CD4-positive, alpha-beta T cell treated with Interleukin-17A for 1 hour (primary cell): Measurements from ENCODE around the gene TLX2.

Experiments
- DNase-seq: peaks from one replicate; pipeline ENCODE4 v3.0.0-alpha.2; 2020

TLX2 gene

GRCh38 chr2:74513605-74514367 is 464 bp upstream of the TLX2 start:
- peak; percentile 40 for DNase-seq

- DNase-seq: no peak
These were observed 1.2 kb downstream of the TLX2 start for GRCh38 chr2:74515271-74515980.

- peak; percentile 83 for DNase-seq
These were observed 1.9 kb downstream of the TLX2 start for GRCh38 chr2:74515981-74516633.

GRCh38 chr2:74516650-74517049 is 2.4 kb downstream of the TLX2 start:
- DNase-seq: no peak

- DNase-seq: no peak
These were observed 8.3 kb downstream of the TLX2 start for GRCh38 chr2:74522516-74522915.

- DNase-seq: no peak
These were observed 9.8 kb downstream of the TLX2 start for GRCh38 chr2:74524005-74524404.

GRCh38 chr2:74524955-74525716 is 10.9 kb downstream of the TLX2 start:
- no peak for DNase-seq

GRCh38 chr2:74525717-74526648 is 11.7 kb downstream of the TLX2 start, which contains the start of gene DQX1:
Gene DQX1, minus strand, starts transcription at chr2:74526231. Its CDS starts 502 bp downstream, at chr2:74525729.
- DNase-seq: peak; percentile 55

- no peak for DNase-seq
These were observed 12.5 kb downstream of the TLX2 start for GRCh38 chr2:74526649-74527230.

- no peak for DNase-seq
These were observed 13.5 kb downstream of the TLX2 start for GRCh38 chr2:74527741-74528140.

GRCh38 chr2:74528600-74529356 is 14.5 kb downstream of the TLX2 start:
- DNase-seq: peak; percentile 38

- peak; percentile 91 for DNase-seq
These were observed 15.3 kb downstream of the TLX2 start, which contains the start of the genes AUP1 and HTRA2 for GRCh38 chr2:74529357-74530238. Gene AUP1, minus strand, starts transcription at chr2:74529706. Its CDS starts 77 bp downstream, at chr2:74529629. Gene HTRA2, plus strand, starts transcription at chr2:74529933. Its CDS starts 74 bp downstream, at chr2:74530007.

- DNase-seq: peak; percentile 74
These were observed 16.3 kb downstream of the TLX2 start for GRCh38 chr2:74530239-74531187.

GRCh38 chr2:74531666-74532065 is 17.4 kb downstream of the TLX2 start:
- DNase-seq: no peak

- peak; percentile 71 for DNase-seq
These were observed 18.0 kb downstream of the TLX2 start for GRCh38 chr2:74532222-74532621.

GRCh38 chr2:74533464-74533863 is 19.2 kb downstream of the TLX2 start:
- DNase-seq: no peak

GRCh38 chr2:74534411-74534810 is 20.2 kb downstream of the TLX2 start:
- DNase-seq: no peak

GRCh38 chr2:74535440-74535965 is 21.3 kb downstream of the TLX2 start:
- DNase-seq: no peak
